HepG2 (cell line): Measurements from ENCODE around the gene GPR31. TPM values are rescaled to one million over a fixed set of nuclear protein-coding genes. Genes with fewer than 3 reads are reported as not detected.
A peak's percentile ranks its signal among the peaks of the same experiment; 100 is the strongest.

ENCODE experiments used
- HHEX ChIP-seq: IDR thresholded peaks from 2 replicates; pipeline ENCODE4 v1.6.1; 2016; ENCODE audit warnings: control low read depth
- HOXA7 ChIP-seq: sonication (generic); formaldehyde crosslinking; IDR thresholded peaks from 2 replicates; pipeline ENCODE4 v1.8.1; 2022; ENCODE audit warnings: mild to moderate bottlenecking, missing genetic modification reagents, moderate library complexity
- NCOR1 ChIP-seq: fragments of 200-600 bp; sonication (generic); IDR thresholded peaks from 2 replicates; pipeline ENCODE4 v1.7.0; 2017; ENCODE audit warnings: antibody characterized with exemption, low read length, borderline replicate concordance
- PHF20 ChIP-seq: sonication (generic); formaldehyde crosslinking; IDR thresholded peaks from 2 replicates; pipeline ENCODE4 v1.5.0; 2020; ENCODE audit warnings: mild to moderate bottlenecking, missing genetic modification reagents
- PITX1 ChIP-seq: sonication (generic); formaldehyde crosslinking; IDR thresholded peaks from 2 replicates; pipeline ENCODE4 v1.5.1; 2020; ENCODE audit warnings: mild to moderate bottlenecking, missing genetic modification reagents
- RARG ChIP-seq: sonication (generic); formaldehyde crosslinking; IDR thresholded peaks from 2 replicates; pipeline ENCODE4 v1.4.0; 2020; ENCODE audit warnings: low read depth, mild to moderate bottlenecking, missing genetic modification reagents
- SNAI1 ChIP-seq: sonication (generic); formaldehyde crosslinking; IDR thresholded peaks from 2 replicates; pipeline ENCODE4 v1.5.0; 2020; ENCODE audit warnings: mild to moderate bottlenecking, missing genetic modification reagents, borderline replicate concordance
- SRF ChIP-seq: IDR thresholded peaks from 2 replicates; pipeline ENCODE4 v1.6.1; 2011; ENCODE audit warnings: mild to moderate bottlenecking, low read depth, low read length, moderate library complexity
- YY1 ChIP-seq: IDR thresholded peaks from 2 replicates; pipeline ENCODE4 v1.6.1; 2011; ENCODE audit warnings: low read length, low read depth, moderate library complexity, mild to moderate bottlenecking; ENCODE audit not compliant: insufficient read depth, insufficient replicate concordance
- ZNF30 ChIP-seq: sonication (generic); formaldehyde crosslinking; IDR thresholded peaks from 2 replicates; pipeline ENCODE4 v1.5.0; 2020; ENCODE audit warnings: mild to moderate bottlenecking, missing genetic modification reagents
- ZNF546 ChIP-seq: sonication (generic); formaldehyde crosslinking; conservative IDR thresholded peaks from 2 replicates; pipeline ENCODE4 v1.8.1; 2023; ENCODE audit warnings: mild to moderate bottlenecking, missing genetic modification reagents
- polyA plus RNA-seq, 8 experiments: library from polyadenylated mRNA; depleted of rRNA in 3 of 8; stranded (reverse) in 7 of 8; unstranded in 1 of 8; fragments of >200 nt; fragmentation: Illumina TruSeq in 4 of 8; extraction: Trizol in 4 of 8; gene quantifications; 2 replicates each; pipeline versions ENCODE4 v1.2.1 to v1.2.3, GENCODE V29; 2011 to 2016; ENCODE audit warnings: low read depth in 4 of 8, missing spikeins in 1 of 8, mixed read lengths in 1 of 8; ENCODE audit not compliant: insufficient read depth in 1 of 8
- total RNA-seq, 5 experiments: library from RNA; depleted of rRNA; stranded (reverse); fragments of >200 nt; fragmentation: Illumina TruSeq; extraction: Trizol; gene quantifications; 2 replicates each; pipeline ENCODE4 v1.2.3, GENCODE V29; 2016; ENCODE audit warnings: low read depth in 1 of 5
- TF ChIP-seq, protein P1 (sequence below): sonication (generic); formaldehyde crosslinking; IDR thresholded peaks from 2 replicates; pipeline ENCODE4 v1.4.0; 2020; ENCODE audit warnings: missing genetic modification reagents
- TF ChIP-seq, protein P2 (sequence below): sonication (generic); formaldehyde crosslinking; IDR thresholded peaks from 2 replicates; pipeline ENCODE4 v1.5.0; 2020; ENCODE audit warnings: mild to moderate bottlenecking, missing genetic modification reagents
- TF ChIP-seq, protein P3 (sequence below): sonication (generic); formaldehyde crosslinking; IDR thresholded peaks from 2 replicates; pipeline ENCODE4 v1.9.0; 2021; ENCODE audit warnings: mild to moderate bottlenecking, missing genetic modification reagents

GPR31 gene
- total and polyA plus RNA-seq, 2 of the 13 experiments (the other 11 are each of a cell fraction or from before 2014, with no cell fraction given), result not detected

DNA sequence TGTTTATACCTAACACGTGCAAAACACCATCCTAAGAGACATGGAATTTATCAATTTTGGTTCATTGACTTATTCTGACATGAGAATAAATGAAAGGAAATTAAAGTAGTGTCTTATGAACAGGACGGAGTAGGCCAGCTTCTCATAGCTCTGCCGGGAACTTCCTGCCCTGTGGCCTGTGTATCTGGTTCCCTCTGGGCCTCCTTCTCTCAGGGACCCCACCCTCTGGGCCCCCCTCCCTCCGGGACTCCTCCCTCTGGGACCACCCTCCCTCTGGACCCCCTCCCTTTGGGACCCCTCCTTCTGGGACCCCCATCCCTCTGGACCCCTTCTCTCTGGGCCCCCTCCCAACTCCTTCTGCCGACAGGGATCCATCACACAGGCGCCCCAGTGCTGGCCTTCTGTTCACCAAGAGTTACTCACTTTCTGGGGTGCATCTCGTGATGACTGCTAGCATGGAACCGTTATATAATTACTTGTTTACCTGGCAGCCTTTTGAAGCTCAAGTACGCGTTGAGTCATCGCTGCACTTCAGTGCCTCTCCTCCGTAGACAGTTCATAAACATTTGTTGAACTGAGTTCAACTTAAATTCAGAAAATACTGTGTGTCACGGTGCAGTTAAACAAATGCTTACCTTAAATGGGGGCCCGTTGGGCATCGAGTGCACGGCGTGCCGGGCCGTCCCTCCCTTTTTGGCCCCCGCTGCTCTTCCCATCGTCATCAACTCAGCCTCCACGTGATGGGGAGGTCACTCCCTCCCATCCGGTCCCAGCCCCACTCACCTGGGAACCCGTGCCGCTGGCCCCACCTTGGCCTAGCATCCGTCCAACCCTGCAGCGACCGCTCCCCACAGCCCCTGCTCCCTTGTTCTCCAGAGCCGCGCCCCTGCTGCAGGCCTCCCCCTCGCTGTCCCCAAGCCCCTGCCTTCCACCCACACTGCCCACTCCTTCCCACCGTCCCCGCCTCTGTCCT is 26.8 kb downstream of the GPR31 start (continued):
- TF ChIP-seq, protein P1, sequence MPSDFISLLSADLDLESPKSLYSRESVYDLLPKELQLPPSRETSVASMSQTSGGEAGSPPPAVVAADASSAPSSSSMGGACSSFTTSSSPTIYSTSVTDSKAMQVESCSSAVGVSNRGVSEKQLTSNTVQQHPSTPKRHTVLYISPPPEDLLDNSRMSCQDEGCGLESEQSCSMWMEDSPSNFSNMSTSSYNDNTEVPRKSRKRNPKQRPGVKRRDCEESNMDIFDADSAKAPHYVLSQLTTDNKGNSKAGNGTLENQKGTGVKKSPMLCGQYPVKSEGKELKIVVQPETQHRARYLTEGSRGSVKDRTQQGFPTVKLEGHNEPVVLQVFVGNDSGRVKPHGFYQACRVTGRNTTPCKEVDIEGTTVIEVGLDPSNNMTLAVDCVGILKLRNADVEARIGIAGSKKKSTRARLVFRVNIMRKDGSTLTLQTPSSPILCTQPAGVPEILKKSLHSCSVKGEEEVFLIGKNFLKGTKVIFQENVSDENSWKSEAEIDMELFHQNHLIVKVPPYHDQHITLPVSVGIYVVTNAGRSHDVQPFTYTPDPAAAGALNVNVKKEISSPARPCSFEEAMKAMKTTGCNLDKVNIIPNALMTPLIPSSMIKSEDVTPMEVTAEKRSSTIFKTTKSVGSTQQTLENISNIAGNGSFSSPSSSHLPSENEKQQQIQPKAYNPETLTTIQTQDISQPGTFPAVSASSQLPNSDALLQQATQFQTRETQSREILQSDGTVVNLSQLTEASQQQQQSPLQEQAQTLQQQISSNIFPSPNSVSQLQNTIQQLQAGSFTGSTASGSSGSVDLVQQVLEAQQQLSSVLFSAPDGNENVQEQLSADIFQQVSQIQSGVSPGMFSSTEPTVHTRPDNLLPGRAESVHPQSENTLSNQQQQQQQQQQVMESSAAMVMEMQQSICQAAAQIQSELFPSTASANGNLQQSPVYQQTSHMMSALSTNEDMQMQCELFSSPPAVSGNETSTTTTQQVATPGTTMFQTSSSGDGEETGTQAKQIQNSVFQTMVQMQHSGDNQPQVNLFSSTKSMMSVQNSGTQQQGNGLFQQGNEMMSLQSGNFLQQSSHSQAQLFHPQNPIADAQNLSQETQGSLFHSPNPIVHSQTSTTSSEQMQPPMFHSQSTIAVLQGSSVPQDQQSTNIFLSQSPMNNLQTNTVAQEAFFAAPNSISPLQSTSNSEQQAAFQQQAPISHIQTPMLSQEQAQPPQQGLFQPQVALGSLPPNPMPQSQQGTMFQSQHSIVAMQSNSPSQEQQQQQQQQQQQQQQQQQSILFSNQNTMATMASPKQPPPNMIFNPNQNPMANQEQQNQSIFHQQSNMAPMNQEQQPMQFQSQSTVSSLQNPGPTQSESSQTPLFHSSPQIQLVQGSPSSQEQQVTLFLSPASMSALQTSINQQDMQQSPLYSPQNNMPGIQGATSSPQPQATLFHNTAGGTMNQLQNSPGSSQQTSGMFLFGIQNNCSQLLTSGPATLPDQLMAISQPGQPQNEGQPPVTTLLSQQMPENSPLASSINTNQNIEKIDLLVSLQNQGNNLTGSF (CRISPR knock-in tag), result no peak
- TF ChIP-seq ZNF546 (CRISPR knock-in tag) (peak; percentile 64; the same call in 1 of the 2 replicates), YY1 (no peak), SNAI1 (CRISPR knock-in tag) (no peak), SRF (peak; percentile 66; the same call in 1 of the 2 replicates), PITX1 (CRISPR knock-in tag) (peak; percentile 16; the same call in 1 of the 2 replicates), NCOR1 (peak; percentile 67; the same call in 1 of the 2 replicates), PHF20 (CRISPR knock-in tag) (no peak), ZNF30 (CRISPR knock-in tag) (no peak), HHEX (CRISPR knock-in tag) (peak; percentile 69; the same call in 1 of the 2 replicates), RARG (CRISPR knock-in tag) (no peak), HOXA7 (no peak)
- TF ChIP-seq, protein P2, sequence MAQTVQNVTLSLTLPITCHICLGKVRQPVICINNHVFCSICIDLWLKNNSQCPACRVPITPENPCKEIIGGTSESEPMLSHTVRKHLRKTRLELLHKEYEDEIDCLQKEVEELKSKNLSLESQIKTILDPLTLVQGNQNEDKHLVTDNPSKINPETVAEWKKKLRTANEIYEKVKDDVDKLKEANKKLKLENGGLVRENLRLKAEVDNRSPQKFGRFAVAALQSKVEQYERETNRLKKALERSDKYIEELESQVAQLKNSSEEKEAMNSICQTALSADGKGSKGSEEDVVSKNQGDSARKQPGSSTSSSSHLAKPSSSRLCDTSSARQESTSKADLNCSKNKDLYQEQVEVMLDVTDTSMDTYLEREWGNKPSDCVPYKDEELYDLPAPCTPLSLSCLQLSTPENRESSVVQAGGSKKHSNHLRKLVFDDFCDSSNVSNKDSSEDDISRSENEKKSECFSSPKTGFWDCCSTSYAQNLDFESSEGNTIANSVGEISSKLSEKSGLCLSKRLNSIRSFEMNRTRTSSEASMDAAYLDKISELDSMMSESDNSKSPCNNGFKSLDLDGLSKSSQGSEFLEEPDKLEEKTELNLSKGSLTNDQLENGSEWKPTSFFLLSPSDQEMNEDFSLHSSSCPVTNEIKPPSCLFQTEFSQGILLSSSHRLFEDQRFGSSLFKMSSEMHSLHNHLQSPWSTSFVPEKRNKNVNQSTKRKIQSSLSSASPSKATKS (CRISPR knock-in tag), result no peak
- TF ChIP-seq, protein P3, sequence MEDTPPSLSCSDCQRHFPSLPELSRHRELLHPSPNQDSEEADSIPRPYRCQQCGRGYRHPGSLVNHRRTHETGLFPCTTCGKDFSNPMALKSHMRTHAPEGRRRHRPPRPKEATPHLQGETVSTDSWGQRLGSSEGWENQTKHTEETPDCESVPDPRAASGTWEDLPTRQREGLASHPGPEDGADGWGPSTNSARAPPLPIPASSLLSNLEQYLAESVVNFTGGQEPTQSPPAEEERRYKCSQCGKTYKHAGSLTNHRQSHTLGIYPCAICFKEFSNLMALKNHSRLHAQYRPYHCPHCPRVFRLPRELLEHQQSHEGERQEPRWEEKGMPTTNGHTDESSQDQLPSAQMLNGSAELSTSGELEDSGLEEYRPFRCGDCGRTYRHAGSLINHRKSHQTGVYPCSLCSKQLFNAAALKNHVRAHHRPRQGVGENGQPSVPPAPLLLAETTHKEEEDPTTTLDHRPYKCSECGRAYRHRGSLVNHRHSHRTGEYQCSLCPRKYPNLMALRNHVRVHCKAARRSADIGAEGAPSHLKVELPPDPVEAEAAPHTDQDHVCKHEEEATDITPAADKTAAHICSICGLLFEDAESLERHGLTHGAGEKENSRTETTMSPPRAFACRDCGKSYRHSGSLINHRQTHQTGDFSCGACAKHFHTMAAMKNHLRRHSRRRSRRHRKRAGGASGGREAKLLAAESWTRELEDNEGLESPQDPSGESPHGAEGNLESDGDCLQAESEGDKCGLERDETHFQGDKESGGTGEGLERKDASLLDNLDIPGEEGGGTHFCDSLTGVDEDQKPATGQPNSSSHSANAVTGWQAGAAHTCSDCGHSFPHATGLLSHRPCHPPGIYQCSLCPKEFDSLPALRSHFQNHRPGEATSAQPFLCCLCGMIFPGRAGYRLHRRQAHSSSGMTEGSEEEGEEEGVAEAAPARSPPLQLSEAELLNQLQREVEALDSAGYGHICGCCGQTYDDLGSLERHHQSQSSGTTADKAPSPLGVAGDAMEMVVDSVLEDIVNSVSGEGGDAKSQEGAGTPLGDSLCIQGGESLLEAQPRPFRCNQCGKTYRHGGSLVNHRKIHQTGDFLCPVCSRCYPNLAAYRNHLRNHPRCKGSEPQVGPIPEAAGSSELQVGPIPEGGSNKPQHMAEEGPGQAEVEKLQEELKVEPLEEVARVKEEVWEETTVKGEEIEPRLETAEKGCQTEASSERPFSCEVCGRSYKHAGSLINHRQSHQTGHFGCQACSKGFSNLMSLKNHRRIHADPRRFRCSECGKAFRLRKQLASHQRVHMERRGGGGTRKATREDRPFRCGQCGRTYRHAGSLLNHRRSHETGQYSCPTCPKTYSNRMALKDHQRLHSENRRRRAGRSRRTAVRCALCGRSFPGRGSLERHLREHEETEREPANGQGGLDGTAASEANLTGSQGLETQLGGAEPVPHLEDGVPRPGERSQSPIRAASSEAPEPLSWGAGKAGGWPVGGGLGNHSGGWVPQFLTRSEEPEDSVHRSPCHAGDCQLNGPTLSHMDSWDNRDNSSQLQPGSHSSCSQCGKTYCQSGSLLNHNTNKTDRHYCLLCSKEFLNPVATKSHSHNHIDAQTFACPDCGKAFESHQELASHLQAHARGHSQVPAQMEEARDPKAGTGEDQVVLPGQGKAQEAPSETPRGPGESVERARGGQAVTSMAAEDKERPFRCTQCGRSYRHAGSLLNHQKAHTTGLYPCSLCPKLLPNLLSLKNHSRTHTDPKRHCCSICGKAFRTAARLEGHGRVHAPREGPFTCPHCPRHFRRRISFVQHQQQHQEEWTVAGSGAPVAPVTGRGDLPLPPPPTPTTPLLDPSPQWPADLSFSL (CRISPR knock-in tag), result no peak
